Measurements from ENCODE around the gene SMIM13. TPM values are rescaled to one million over a fixed set of nuclear protein-coding genes. Genes with fewer than 3 reads are reported as not detected.

SMIM13 gene
- total RNA-seq (10 to 100 TPM in 7 of 9 donors, 1 to 10 TPM in 2; 9.4 to 14.6 (median 12.3) TPM), polyA plus RNA-seq (10 to 100 TPM in 1 of 2 donors, 1 to 10 TPM in 1; 4.6 to 18.4 TPM)
- long read RNA-seq, donor 1, full-length matches to known transcripts, result 1 of 1 reads
- long read RNA-seq, donor 1, partial matches to known transcripts, result 0 of 1 reads
- long read RNA-seq, donor 1, other reads (novel, unspliced or antisense), result 0 of 1 reads
- long read RNA-seq, donor 2, full-length matches to known transcripts, result 1 of 1 reads
- long read RNA-seq, donor 2, partial matches to known transcripts, result 0 of 1 reads
- long read RNA-seq, donor 2, other reads (novel, unspliced or antisense), result 0 of 1 reads
- long read RNA-seq, donor 3, full-length matches to known transcripts, result 1 of 1 reads
- long read RNA-seq, donor 3, partial matches to known transcripts, result 0 of 1 reads
- long read RNA-seq, donor 3, other reads (novel, unspliced or antisense), result 0 of 1 reads

DNA sequence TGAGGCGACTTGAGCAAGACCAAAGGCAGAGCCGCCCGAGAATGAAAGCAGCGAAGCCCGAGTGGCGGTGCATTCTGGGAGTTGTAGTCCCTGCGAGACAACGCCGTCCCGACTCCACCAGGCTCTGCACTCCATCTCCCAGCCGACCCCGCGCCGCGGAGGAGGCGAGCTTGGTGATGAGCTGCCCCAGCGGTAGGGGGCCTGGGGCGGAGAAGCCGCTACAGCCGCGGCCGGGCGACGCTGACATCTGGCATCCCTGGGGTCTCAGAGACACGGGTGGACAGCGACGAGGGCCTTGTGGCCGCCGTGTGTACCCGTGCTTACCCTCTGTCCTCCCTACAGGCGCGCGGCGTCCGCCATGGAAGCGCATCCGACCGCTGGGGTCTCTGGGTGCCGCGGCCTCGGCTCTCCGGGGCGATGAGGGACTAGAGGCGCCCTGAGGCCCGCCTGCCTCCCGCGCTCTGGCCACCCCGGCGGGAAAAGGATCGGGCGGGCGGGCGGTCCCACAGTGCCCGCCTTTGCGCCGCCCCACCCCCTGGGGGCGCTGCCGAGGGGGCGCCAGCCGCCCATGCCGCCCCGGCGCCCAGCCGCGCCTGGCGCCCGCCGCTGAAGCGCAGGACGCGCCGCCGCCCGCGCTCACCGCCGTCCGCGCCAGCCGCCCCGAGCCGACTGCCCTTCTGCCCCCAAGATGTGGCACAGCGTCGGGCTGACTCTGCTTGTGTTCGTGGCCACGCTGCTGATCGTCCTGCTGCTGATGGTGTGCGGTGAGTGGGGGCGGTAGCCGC lies at the start of gene SMIM13:
TSS of gene SMIM13 (plus strand) at position 209 of the 785 bp plus-strand sequence. CDS start at position 689, 480 bp downstream.
- ATAC-seq (peak; percentile 99), DNase-seq (peak; percentile 98)
- Histone ChIP-seq H3K27ac (peak within 1 kb of the TSS; percentile 97 to 100 (median 99)), H3K36me3 (no peaks in the 10 kb centered on the region), H3K27me3 (no peaks in the 10 kb centered on the region), H3K4me1 (peaks cover 0 to 28% (median 13%) of the 10 kb centered on the region in 12 donors), H3K4me3 (peak within 1 kb of the TSS; percentile 82 to 100 (median 95)), H3K9me3 (no peaks in the 10 kb centered on the region)
- TF ChIP-seq POLR2A (IDR thresholded peaks at IDR 0.05) (peak in 1 of 2 donors; percentile 80), CTCF (IDR thresholded peaks at IDR 0.05) (peak; percentile 25 to 67 (median 59))
- intact Hi-C loops (cut with DNase I), result no loop called here
- 0 to 1% (median 0%) methylated on average over 18 to 90 of the region's 90 CpGs for WGBS, 4 donors

- peak within 1 kb of the TSS in 3 of 12 donors; percentile 32 to 64 (median 46) for H3K27ac ChIP-seq
- H3K4me1 ChIP-seq, result peaks cover 0 to 14% (median 0%) of the 10 kb centered on the region in 12 donors
- TF ChIP-seq CTCF (IDR thresholded peaks at IDR 0.05) (peak in 11 of 12 donors; percentile 29 to 71 (median 55)), POLR2A (IDR thresholded peaks at IDR 0.05) (no peak)
- peaks cover 7 to 91% (median 47%) of the 10 kb centered on the region in 9 donors for H3K27me3 ChIP-seq
- peak in 3 of 4 donors; percentile 67 to 92 (median 92) for ATAC-seq
- peaks cover 0 to 3% (median 0%) of the 10 kb centered on the region in 12 donors for H3K9me3 ChIP-seq
- WGBS, 4 donors, result 1 to 15% (median 4%) methylated on average over 36 to 124 of the region's 124 CpGs; no CpG with 5 or more reads in 1 of the 4 donors
- peak within 1 kb of the TSS; percentile 50 to 83 (median 58) for H3K4me3 ChIP-seq
- intact Hi-C loops (cut with DNase I), result loop anchor here in 2 of 10 donors (2.0 to 5.0 kb wide), 2 partner anchors 42 to 91 kb away; no protein-coding TSS in a partner anchor
- peak; percentile 32 to 73 (median 44) for DNase-seq
- no peaks in the 10 kb centered on the region for H3K36me3 ChIP-seq
Measured at GRCh38 chr6:11043961-11044711, 49.5 kb upstream of the SMIM13 start, which contains the start of gene ELOVL2. TSS of gene ELOVL2 (minus strand) at chr6:11044305. CDS start at chr6:11044230, 75 bp downstream.

- Histone ChIP-seq H3K27me3 (peaks cover 10 to 91% (median 49%) of the 10 kb centered on the region in 9 donors), H3K36me3 (no peaks in the 10 kb centered on the region), H3K27ac (no peak overlapping the region), H3K4me1 (peaks cover 0 to 14% (median 0%) of the 10 kb centered on the region in 12 donors), H3K9me3 (peaks cover 0 to 3% (median 0%) of the 10 kb centered on the region in 12 donors), H3K4me3 (peak overlapping the region in 9 of 12 donors; percentile 31 to 83 (median 60))
- ATAC-seq (no peak), DNase-seq (no peak)
- intact Hi-C loops (cut with DNase I), result loop anchor here in 2 of 10 donors (2.0 to 5.0 kb wide), 2 partner anchors 42 to 92 kb away; no protein-coding TSS in a partner anchor
- TF ChIP-seq CTCF (IDR thresholded peaks at IDR 0.05) (peak in 1 of 12 donors; percentile 19), POLR2A (IDR thresholded peaks at IDR 0.05) (no peak)
- 30 to 51% (median 38%) methylated on average over 8 to 23 of the region's 23 CpGs for whole genome bisulfite sequencing, 4 donors
Measured at GRCh38 chr6:11044712-11045167, 48.9 kb upstream of the SMIM13 start.

Measured in heart left ventricle (tissue), 16 donors.